Measurements from ENCODE around the gene ARHGEF1.

GRCh38 chr19:41879080-41879479 lies 3.9 kb upstream of the ARHGEF1 start:
- TF ChIP-seq CTCF (conservative IDR thresholded peaks at IDR 0.05; ENCODE audit: low read length) (no peak), EZH2phosphoT487 (IDR thresholded peaks at IDR 0.05; ENCODE audit: borderline replicate concordance) (no peak)
